ENCODE data around the gene PRLHR.

The PRLHR gene

GRCh38 chr10:118564114-118564513 lies 31.3 kb downstream of the PRLHR start:
- no peaks in the 10 kb centered on the region for H3K27me3 ChIP-seq (ENCODE audit: control insufficient read depth, insufficient read depth, low read length)
- no peaks in the 10 kb centered on the region for H3K36me3 ChIP-seq (ENCODE audit: control insufficient read depth, insufficient read depth, low read length)
- no peak overlapping the region for H3K4me3 ChIP-seq (ENCODE audit: low read length)
- DNase-seq (ENCODE audit: low read depth, low spot score), result no peak
- no peaks in the 10 kb centered on the region for H3K9me3 ChIP-seq (ENCODE audit: control insufficient read depth, insufficient read depth, low read length)
- no CpG with 5 or more reads among the region's 3 CpGs for WGBS (ENCODE audit: insufficient coverage, insufficient read length)
- no peak overlapping the region for H3K27ac ChIP-seq (ENCODE audit: low read length)
- H3K4me1 ChIP-seq (ENCODE audit: control insufficient read depth, insufficient read depth, low read length), result peaks cover 2% of the 10 kb centered on the region; the same call in 1 of the 2 replicates

DNA sequence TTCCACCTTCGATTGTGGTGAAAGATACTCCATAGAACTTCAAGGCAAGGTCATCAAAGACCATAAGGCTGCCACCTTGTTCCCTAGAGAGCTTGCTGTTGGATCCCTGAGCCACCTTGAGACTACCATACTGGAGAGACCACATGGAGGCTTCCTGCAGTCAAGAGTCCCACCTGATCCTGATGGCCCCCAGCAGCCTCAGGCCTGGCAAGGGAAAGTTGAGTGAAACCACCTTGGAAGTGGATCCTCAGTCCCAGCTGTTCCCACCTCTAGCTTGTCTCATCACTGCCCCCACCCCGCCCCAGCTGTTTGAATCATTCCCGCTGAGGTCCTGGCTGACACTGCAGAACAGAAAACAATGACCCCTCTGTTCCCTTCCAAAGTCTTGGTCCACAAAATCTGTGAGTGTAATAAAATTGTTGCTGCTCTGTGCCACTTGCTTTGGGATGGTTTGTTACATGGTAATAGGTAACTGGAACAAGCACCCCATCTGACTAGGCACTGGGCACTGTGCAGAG lies 32.0 kb downstream of the PRLHR start:
- no CpG with 5 or more reads among the region's 3 CpGs for WGBS (ENCODE audit: insufficient coverage, insufficient read length)

DNA sequence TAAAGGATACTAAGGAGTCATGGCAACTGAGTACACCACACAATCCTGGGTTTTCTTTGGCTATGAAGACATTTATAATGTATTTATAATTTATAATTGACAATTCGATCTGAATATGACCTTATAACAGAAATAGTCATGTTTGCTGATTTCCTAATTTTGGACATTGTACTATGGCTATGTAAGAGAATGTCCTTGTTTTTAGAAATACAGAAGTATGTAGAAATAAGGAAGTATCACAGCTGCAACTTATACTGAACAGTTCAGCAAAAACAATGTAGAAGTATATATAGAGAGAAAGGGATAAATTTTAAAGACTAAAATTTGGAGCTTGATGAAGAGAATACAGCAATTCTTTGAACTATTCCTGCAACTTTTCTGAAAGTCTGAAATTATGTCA lies 32.6 kb downstream of the PRLHR start:
- Histone ChIP-seq H3K4me1 (ENCODE audit: control insufficient read depth, insufficient read depth, low read length) (peaks cover 2% of the 10 kb centered on the region; the same call in 1 of the 2 replicates), H3K27ac (ENCODE audit: low read length) (no peak overlapping the region), H3K36me3 (ENCODE audit: control insufficient read depth, insufficient read depth, low read length) (no peaks in the 10 kb centered on the region), H3K27me3 (ENCODE audit: control insufficient read depth, insufficient read depth, low read length) (no peaks in the 10 kb centered on the region), H3K4me3 (ENCODE audit: low read length) (no peak overlapping the region), H3K9me3 (ENCODE audit: control insufficient read depth, insufficient read depth, low read length) (no peaks in the 10 kb centered on the region)
- no CpG with 5 or more reads among the region's 1 CpG for WGBS (ENCODE audit: insufficient coverage, insufficient read length)
- DNase-seq (ENCODE audit: low read depth, low spot score), result no peak

More for the DNA sequence above, 32.0 kb downstream of the PRLHR start:
- H3K4me3 ChIP-seq (ENCODE audit: low read length), result no peak overlapping the region
- H3K9me3 ChIP-seq (ENCODE audit: control insufficient read depth, insufficient read depth, low read length), result no peaks in the 10 kb centered on the region
- no peaks in the 10 kb centered on the region for H3K27me3 ChIP-seq (ENCODE audit: control insufficient read depth, insufficient read depth, low read length)
- H3K36me3 ChIP-seq (ENCODE audit: control insufficient read depth, insufficient read depth, low read length), result no peaks in the 10 kb centered on the region
- no peak overlapping the region for H3K27ac ChIP-seq (ENCODE audit: low read length)
- H3K4me1 ChIP-seq (ENCODE audit: control insufficient read depth, insufficient read depth, low read length), result peaks cover 2% of the 10 kb centered on the region; the same call in 1 of the 2 replicates
- DNase-seq (ENCODE audit: low read depth, low spot score), result no peak

GRCh38 chr10:118557946-118558345 lies 37.5 kb downstream of the PRLHR start:
- no peak overlapping the region for H3K4me3 ChIP-seq (ENCODE audit: low read length)
- peaks cover 2% of the 10 kb centered on the region; the same call in 1 of the 2 replicates for H3K4me1 ChIP-seq (ENCODE audit: control insufficient read depth, insufficient read depth, low read length)
- no peak overlapping the region for H3K27ac ChIP-seq (ENCODE audit: low read length)
- no peaks in the 10 kb centered on the region for H3K36me3 ChIP-seq (ENCODE audit: control insufficient read depth, insufficient read depth, low read length)
- no peak for DNase-seq (ENCODE audit: low read depth, low spot score)
- no peaks in the 10 kb centered on the region for H3K9me3 ChIP-seq (ENCODE audit: control insufficient read depth, insufficient read depth, low read length)
- whole genome bisulfite sequencing (ENCODE audit: insufficient coverage, insufficient read length), result no CpG with 5 or more reads among the region's 4 CpGs
- no peaks in the 10 kb centered on the region for H3K27me3 ChIP-seq (ENCODE audit: control insufficient read depth, insufficient read depth, low read length)

DNA sequence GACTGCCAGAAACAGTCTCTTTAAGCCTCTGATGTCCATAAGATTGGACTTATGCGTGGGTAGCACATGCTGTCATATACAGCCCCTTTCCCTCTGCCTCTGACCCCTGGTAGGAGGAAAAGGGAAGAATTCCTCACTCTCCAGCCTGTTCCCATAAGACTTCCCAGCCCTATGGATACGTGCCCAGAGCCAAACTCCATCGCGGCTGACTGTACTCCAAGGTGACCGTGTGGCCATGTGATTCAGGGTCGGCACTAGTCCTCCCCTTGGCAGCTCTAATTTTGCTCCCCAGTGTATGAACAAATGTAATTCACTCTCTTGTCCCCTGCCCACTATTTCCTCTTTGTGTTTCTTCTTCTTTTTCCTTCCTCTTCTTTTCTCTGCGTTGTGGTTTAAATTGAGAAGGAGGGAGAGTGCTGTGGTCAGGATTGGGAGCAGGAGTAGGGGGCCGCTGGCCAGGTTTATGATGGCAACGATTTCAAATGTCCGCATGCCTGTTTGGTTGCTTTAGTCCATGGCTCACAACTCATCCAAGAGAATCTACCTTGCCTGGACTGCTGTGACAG lies 43.8 kb downstream of the PRLHR start:
- H3K4me3 ChIP-seq (ENCODE audit: low read length), result no peak overlapping the region
- no peaks in the 10 kb centered on the region for H3K9me3 ChIP-seq (ENCODE audit: control insufficient read depth, insufficient read depth, low read length)
- H3K27me3 ChIP-seq (ENCODE audit: control insufficient read depth, insufficient read depth, low read length), result no peaks in the 10 kb centered on the region
- no CpG with 5 or more reads among the region's 10 CpGs for WGBS (ENCODE audit: insufficient coverage, insufficient read length)
- H3K4me1 ChIP-seq (ENCODE audit: control insufficient read depth, insufficient read depth, low read length), result no peaks in the 10 kb centered on the region
- no peaks in the 10 kb centered on the region for H3K36me3 ChIP-seq (ENCODE audit: control insufficient read depth, insufficient read depth, low read length)
- H3K27ac ChIP-seq (ENCODE audit: low read length), result no peak overlapping the region
- no peak for DNase-seq (ENCODE audit: low read depth, low spot score)

DNA sequence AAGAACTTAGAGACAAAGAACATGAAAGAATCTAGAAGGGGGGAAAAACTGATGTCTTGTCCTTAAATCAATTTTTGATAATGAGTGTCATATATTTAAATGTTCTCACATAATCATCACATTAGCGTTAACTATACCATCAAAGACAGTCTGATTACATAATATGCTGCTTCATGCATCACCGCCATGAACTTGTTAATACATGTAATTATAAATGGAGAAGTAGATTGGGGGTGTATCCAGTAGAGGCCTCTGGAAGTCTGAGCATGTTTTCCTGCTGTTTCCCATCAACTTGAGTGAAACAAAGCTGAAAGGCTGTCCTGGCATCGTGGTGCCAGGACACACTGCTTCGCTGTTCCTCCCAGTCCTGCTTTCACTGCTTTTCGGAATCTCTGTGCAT lies 48.2 kb downstream of the PRLHR start:
- Histone ChIP-seq H3K4me1 (ENCODE audit: control insufficient read depth, insufficient read depth, low read length) (no peaks in the 10 kb centered on the region), H3K4me3 (ENCODE audit: low read length) (no peak overlapping the region), H3K9me3 (ENCODE audit: control insufficient read depth, insufficient read depth, low read length) (no peaks in the 10 kb centered on the region), H3K36me3 (ENCODE audit: control insufficient read depth, insufficient read depth, low read length) (no peaks in the 10 kb centered on the region), H3K27me3 (ENCODE audit: control insufficient read depth, insufficient read depth, low read length) (no peaks in the 10 kb centered on the region), H3K27ac (ENCODE audit: low read length) (no peak overlapping the region)
- no peak for DNase-seq (ENCODE audit: low read depth, low spot score)
- no CpG with 5 or more reads among the region's 5 CpGs for WGBS (ENCODE audit: insufficient coverage, insufficient read length)

DNA sequence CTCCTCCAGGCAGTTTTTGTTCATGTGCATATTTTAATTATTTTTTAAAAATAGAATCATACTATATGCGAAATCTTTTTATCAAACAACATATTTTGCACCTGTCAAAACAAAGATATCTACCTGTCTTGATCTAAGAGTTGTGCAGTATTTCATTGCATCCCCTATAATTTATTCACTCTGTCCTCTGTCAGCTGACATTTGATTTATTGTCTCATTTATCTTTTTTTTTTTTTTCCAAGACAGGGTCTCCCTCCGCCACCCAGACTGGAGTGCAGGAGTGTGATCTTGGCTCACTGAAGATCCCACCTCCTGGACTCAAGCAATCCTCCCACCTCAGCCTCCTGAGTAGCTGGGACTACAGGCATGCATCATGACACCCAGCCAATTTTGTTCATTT lies 49.0 kb downstream of the PRLHR start:
- H3K27ac ChIP-seq (ENCODE audit: low read length), result no peak overlapping the region
- no peak for DNase-seq (ENCODE audit: low read depth, low spot score)
- no peak overlapping the region for H3K4me3 ChIP-seq (ENCODE audit: low read length)
- no peaks in the 10 kb centered on the region for H3K4me1 ChIP-seq (ENCODE audit: control insufficient read depth, insufficient read depth, low read length)
- H3K27me3 ChIP-seq (ENCODE audit: control insufficient read depth, insufficient read depth, low read length), result no peaks in the 10 kb centered on the region
- H3K36me3 ChIP-seq (ENCODE audit: control insufficient read depth, insufficient read depth, low read length), result no peaks in the 10 kb centered on the region
- WGBS (ENCODE audit: insufficient coverage, insufficient read length), result no CpG with 5 or more reads among the region's 2 CpGs
- H3K9me3 ChIP-seq (ENCODE audit: control insufficient read depth, insufficient read depth, low read length), result no peaks in the 10 kb centered on the region

GRCh38 chr10:118545381-118545780 lies 50.1 kb downstream of the PRLHR start:
- no peak for DNase-seq (ENCODE audit: low read depth, low spot score)
- Histone ChIP-seq H3K27ac (ENCODE audit: low read length) (no peak overlapping the region), H3K27me3 (ENCODE audit: control insufficient read depth, insufficient read depth, low read length) (no peaks in the 10 kb centered on the region), H3K36me3 (ENCODE audit: control insufficient read depth, insufficient read depth, low read length) (no peaks in the 10 kb centered on the region), H3K4me3 (ENCODE audit: low read length) (no peak overlapping the region), H3K4me1 (ENCODE audit: control insufficient read depth, insufficient read depth, low read length) (no peaks in the 10 kb centered on the region), H3K9me3 (ENCODE audit: control insufficient read depth, insufficient read depth, low read length) (no peaks in the 10 kb centered on the region)
- no CpG with 5 or more reads among the region's 1 CpG for WGBS (ENCODE audit: insufficient coverage, insufficient read length)

DNA sequence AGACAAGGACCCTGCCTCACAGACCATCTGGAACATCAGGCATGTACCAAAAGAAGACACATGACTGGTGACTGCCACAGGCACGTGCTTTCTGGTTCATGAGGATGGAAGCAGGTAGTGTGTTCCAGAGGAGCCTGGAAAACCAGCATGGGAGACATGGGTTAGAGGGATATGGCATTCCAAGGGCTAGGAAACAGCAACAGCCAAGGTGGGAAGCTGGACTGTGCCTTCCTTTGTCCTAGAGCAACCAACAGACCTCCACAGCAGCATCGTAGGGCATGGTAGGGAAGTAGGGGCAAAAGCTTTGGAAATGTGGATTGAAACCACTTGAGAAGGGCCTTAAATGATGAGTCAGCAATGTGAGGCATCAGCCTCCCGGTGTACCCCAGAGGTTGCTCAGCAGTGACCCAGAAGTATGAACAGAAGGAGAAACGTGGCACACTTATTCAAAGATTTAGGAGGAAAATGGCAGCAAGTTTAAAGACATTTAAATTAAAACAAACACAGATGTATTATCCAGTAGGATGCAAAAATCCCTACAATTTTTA lies 51.0 kb downstream of the PRLHR start:
- WGBS (ENCODE audit: insufficient coverage, insufficient read length), result no CpG with 5 or more reads among the region's 4 CpGs
- H3K9me3 ChIP-seq (ENCODE audit: control insufficient read depth, insufficient read depth, low read length), result no peaks in the 10 kb centered on the region
- no peaks in the 10 kb centered on the region for H3K27me3 ChIP-seq (ENCODE audit: control insufficient read depth, insufficient read depth, low read length)

GRCh38 chr10:118543714-118544400 lies 51.6 kb downstream of the PRLHR start:
- Histone ChIP-seq H3K36me3 (ENCODE audit: control insufficient read depth, insufficient read depth, low read length) (no peaks in the 10 kb centered on the region), H3K4me1 (ENCODE audit: control insufficient read depth, insufficient read depth, low read length) (no peaks in the 10 kb centered on the region), H3K4me3 (ENCODE audit: low read length) (no peak overlapping the region), H3K27me3 (ENCODE audit: control insufficient read depth, insufficient read depth, low read length) (no peaks in the 10 kb centered on the region), H3K27ac (ENCODE audit: low read length) (no peak overlapping the region), H3K9me3 (ENCODE audit: control insufficient read depth, insufficient read depth, low read length) (no peaks in the 10 kb centered on the region)
- no CpG with 5 or more reads among the region's 13 CpGs for WGBS (ENCODE audit: insufficient coverage, insufficient read length)
- DNase-seq (ENCODE audit: low read depth, low spot score), result peak; percentile 57

More for the DNA sequence above, 51.0 kb downstream of the PRLHR start:
- Histone ChIP-seq H3K4me3 (ENCODE audit: low read length) (no peak overlapping the region), H3K4me1 (ENCODE audit: control insufficient read depth, insufficient read depth, low read length) (no peaks in the 10 kb centered on the region), H3K27ac (ENCODE audit: low read length) (no peak overlapping the region), H3K36me3 (ENCODE audit: control insufficient read depth, insufficient read depth, low read length) (no peaks in the 10 kb centered on the region)
- no peak for DNase-seq (ENCODE audit: low read depth, low spot score)

Data from iPS DF 6.9 (cell line).